Measurements from ENCODE around the gene PTPN9.
"Not testable (repeated sequence)": the region's sequence is repeated elsewhere in the genome, so short reads cannot be mapped to it uniquely, and the experiment has no call there.

Gene PTPN9

DNA sequence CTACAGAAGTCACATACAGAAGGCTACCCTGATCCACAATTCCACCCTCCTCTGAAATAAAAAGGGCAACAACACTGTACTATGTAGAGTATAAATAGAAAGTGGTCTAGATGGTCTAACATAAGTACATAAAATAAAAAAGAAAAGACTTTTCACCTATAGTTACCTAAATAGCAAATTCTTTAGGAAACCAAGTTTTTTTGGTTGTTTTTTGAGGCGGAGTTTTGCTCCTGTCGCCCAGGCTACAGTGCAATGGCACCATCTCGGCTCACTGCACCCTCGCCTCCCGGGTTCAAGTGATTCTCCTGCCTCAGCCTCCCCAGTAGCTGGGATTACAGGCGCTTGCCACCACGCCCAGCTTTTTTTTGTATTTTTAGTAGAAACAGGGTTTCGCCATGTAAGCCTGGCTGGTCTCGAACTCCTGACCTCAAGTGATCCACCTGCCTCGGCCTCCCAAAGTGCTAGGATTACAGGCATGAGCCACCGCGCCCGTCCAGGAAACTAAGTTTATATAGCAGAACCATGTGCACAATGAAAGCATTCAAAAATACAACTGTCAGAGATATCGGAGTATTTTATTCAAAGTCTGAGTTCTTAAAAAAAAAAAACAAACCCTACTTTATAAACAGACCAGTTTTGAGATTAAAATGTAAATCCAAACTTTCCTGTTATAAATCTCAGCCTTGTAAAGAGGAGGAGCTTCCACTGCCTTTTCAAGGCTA, 129.4 kb downstream of the PTPN9 start:
- TF ChIP-seq POU2F2 (IDR thresholded peaks at IDR 0.05; ENCODE audit: low read depth, low read length) (no peak), POLR2AphosphoS5 (IDR thresholded peaks at IDR 0.05; ENCODE audit: low read depth, low read length) (no peak)
- FAIRE-seq (no peak), DNase-seq (ENCODE audit: insufficient read length, low spot score) (no peak)

DNA sequence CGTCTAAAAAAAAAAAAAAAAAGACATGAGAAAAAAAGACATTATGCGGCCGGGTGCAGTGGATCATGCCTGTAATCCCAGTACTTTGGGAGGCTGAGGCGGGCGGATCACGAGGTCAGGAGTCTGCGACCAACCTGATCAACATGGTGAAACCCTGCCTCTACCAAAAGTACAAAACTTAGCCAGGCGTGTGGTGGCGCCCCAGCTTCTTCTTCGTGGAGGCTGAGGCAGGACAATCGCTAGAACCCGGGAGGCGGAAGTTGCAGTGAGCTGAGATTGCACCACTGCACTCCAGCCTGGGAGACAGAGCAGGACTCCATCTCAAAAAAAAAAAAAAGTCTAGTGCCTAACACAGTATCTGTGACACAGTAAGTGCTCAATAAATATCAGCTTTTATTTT, 130.9 kb downstream of the PTPN9 start:
- FAIRE-seq; DNase-seq (ENCODE audit: insufficient read length, low spot score): not testable (repeated sequence)

GRCh38 chr15:75446151-75446550, 133.0 kb downstream of the PTPN9 start:
- no peak for TF ChIP-seq POU2F2 (IDR thresholded peaks at IDR 0.05; ENCODE audit: low read depth, low read length)
- no peak for TF ChIP-seq POLR2A (IDR thresholded peaks at IDR 0.05; ENCODE audit: low read depth, low read length)
- TF ChIP-seq TAF1 (IDR thresholded peaks at IDR 0.05; ENCODE audit: low read depth, low read length) = no peak
- no peak for TF ChIP-seq POLR2AphosphoS5 (IDR thresholded peaks at IDR 0.05; ENCODE audit: low read depth, low read length)
- TF ChIP-seq PAX5 (IDR thresholded peaks at IDR 0.05; ENCODE audit: insufficient read depth, low read length, severe bottlenecking) = no peak
- TF ChIP-seq SPI1 (IDR thresholded peaks at IDR 0.05; ENCODE audit: low read depth, low read length) = no peak
- no peak for DNase-seq (ENCODE audit: insufficient read length, low spot score)
- FAIRE-seq = no peak

DNA sequence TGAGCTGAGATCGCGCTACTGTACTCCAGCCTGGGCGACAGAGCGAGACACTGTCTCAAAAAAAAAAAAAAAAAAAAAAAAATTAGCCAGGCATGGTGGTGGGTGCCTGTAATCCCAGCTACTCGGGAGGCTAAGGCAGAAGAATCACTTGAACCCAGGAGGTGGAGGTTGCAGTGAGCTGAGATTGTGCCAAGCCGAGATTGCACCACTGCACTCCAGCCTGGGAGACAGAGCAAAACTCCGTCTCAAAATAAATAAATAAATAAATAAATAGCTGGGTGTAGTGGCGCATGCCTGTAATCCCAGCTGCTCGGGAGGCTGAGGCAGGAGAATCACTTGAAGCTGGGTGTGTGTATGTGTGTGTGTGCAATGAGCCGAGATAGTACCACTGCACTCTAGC, 133.8 kb downstream of the PTPN9 start:
- not testable (repeated sequence) for DNase-seq (ENCODE audit: insufficient read length, low spot score); FAIRE-seq

DNA sequence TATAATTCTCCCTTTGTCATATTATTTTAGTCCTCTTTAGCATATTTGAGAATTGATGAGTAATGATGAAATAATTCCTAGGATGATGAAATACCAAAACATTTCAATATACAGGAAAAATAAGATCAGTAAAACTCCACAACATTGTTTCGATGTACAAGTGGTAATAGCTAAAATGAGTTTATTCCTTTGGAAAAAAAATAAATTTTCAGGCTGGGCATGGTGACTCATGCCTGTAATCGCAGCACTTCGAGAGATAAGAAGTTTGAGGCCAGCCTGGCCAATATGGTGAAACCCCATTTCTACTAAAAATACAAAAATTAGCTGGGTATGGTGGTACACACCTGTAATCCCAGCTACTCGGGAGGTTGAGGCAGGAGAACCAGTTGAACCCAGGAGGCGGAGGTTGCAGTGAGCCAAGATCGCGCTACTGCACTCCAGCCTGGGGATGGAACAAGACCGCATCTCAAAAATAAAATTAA, 135.1 kb downstream of the PTPN9 start:
- not testable (repeated sequence) for FAIRE-seq; DNase-seq (ENCODE audit: insufficient read length, low spot score)

- FAIRE-seq = no peak
- TF ChIP-seq POLR2A (IDR thresholded peaks at IDR 0.05; ENCODE audit: low read depth, low read length) = no peak
- TF ChIP-seq PAX5 (IDR thresholded peaks at IDR 0.05; ENCODE audit: insufficient read depth, low read length, severe bottlenecking) = no peak
- TF ChIP-seq TAF1 (IDR thresholded peaks at IDR 0.05; ENCODE audit: low read depth, low read length) = no peak
- DNase-seq (ENCODE audit: insufficient read length, low spot score) = no peak
These were observed 141.4 kb downstream of the PTPN9 start for GRCh38 chr15:75437721-75438120.

DNA sequence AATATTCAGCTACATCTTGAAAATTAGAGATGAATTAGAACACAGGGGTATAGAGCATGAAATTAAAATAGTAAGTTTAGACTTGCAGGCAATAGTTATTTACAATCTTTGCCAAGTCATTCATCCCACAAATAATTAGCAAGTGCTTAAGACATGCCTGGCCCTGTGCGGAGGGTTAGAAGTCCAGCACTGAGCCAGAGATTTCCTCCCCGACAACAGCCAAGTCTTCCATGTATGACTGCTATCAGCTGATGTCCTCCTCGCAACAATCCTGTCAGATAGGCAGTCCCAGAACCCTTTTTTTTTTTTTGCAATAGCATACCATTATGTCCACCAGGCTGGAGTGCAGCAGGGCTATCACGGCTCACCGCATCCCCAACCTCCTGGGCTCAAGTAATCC, 142.2 kb downstream of the PTPN9 start:
- FAIRE-seq = no peak
- TF ChIP-seq TAF1 (IDR thresholded peaks at IDR 0.05; ENCODE audit: low read depth, low read length) = no peak
- TF ChIP-seq POLR2A (IDR thresholded peaks at IDR 0.05; ENCODE audit: low read depth, low read length) = no peak
- TF ChIP-seq PAX5 (IDR thresholded peaks at IDR 0.05; ENCODE audit: insufficient read depth, low read length, severe bottlenecking) = no peak
- no peak for TF ChIP-seq SPI1 (IDR thresholded peaks at IDR 0.05; ENCODE audit: low read depth, low read length)
- no peak for TF ChIP-seq POLR2AphosphoS5 (IDR thresholded peaks at IDR 0.05; ENCODE audit: low read depth, low read length)
- no peak for TF ChIP-seq POU2F2 (IDR thresholded peaks at IDR 0.05; ENCODE audit: low read depth, low read length)
- DNase-seq (ENCODE audit: insufficient read length, low spot score) = no peak

GRCh38 chr15:75431682-75432081, 147.4 kb downstream of the PTPN9 start:
- DNase-seq (ENCODE audit: insufficient read length, low spot score) (no peak), FAIRE-seq (no peak)
- TF ChIP-seq PAX5 (IDR thresholded peaks at IDR 0.05; ENCODE audit: insufficient read depth, low read length, severe bottlenecking) (no peak), POLR2A (IDR thresholded peaks at IDR 0.05; ENCODE audit: low read depth, low read length) (no peak), POLR2AphosphoS5 (IDR thresholded peaks at IDR 0.05; ENCODE audit: low read depth, low read length) (no peak), POU2F2 (IDR thresholded peaks at IDR 0.05; ENCODE audit: low read depth, low read length) (no peak), TAF1 (IDR thresholded peaks at IDR 0.05; ENCODE audit: low read depth, low read length) (no peak), SPI1 (IDR thresholded peaks at IDR 0.05; ENCODE audit: low read depth, low read length) (no peak)

DNA sequence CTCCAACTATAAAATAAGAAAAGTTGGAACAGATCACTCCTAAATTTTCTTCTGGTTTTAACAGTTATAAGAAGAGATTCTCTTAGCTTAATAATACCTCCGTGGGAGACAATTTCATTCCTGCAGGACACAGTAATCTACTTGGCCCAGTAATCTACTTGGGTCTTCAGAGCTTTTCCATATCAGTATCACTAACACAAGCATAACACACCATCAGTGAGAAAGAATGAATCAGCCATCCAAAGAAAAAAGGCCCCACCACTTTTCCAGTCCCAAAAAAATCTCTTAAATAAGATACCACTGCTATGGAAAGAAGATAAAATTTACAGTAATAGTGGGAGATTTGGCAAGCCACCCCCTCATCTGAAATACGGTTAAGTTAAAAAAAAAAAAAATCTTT, 147.8 kb downstream of the PTPN9 start:
- no peak for FAIRE-seq
- no peak for DNase-seq (ENCODE audit: insufficient read length, low spot score)
- TF ChIP-seq POLR2A (IDR thresholded peaks at IDR 0.05; ENCODE audit: low read depth, low read length) (no peak), TAF1 (IDR thresholded peaks at IDR 0.05; ENCODE audit: low read depth, low read length) (no peak), POU2F2 (IDR thresholded peaks at IDR 0.05; ENCODE audit: low read depth, low read length) (no peak), POLR2AphosphoS5 (IDR thresholded peaks at IDR 0.05; ENCODE audit: low read depth, low read length) (no peak), PAX5 (IDR thresholded peaks at IDR 0.05; ENCODE audit: insufficient read depth, low read length, severe bottlenecking) (no peak), SPI1 (IDR thresholded peaks at IDR 0.05; ENCODE audit: low read depth, low read length) (no peak)

- FAIRE-seq (no peak), DNase-seq (ENCODE audit: insufficient read length, low spot score) (no peak)
- TF ChIP-seq TAF1 (IDR thresholded peaks at IDR 0.05; ENCODE audit: low read depth, low read length) = no peak
- TF ChIP-seq POLR2A (IDR thresholded peaks at IDR 0.05; ENCODE audit: low read depth, low read length) = no peak
- no peak for TF ChIP-seq POU2F2 (IDR thresholded peaks at IDR 0.05; ENCODE audit: low read depth, low read length)
- no peak for TF ChIP-seq POLR2AphosphoS5 (IDR thresholded peaks at IDR 0.05; ENCODE audit: low read depth, low read length)
- TF ChIP-seq SPI1 (IDR thresholded peaks at IDR 0.05; ENCODE audit: low read depth, low read length) = no peak
- no peak for TF ChIP-seq PAX5 (IDR thresholded peaks at IDR 0.05; ENCODE audit: insufficient read depth, low read length, severe bottlenecking)
These were observed 148.9 kb downstream of the PTPN9 start for GRCh38 chr15:75430259-75430658.

GRCh38 chr15:75428152-75428551, 151.0 kb downstream of the PTPN9 start:
- DNase-seq (ENCODE audit: insufficient read length, low spot score) (no peak), FAIRE-seq (no peak)
- TF ChIP-seq PAX5 (IDR thresholded peaks at IDR 0.05; ENCODE audit: insufficient read depth, low read length, severe bottlenecking) (no peak), SPI1 (IDR thresholded peaks at IDR 0.05; ENCODE audit: low read depth, low read length) (no peak)

Measured in GM12891 (cell line).